HEK293T (cell line): ENCODE data around the gene NFX1.

Source experiments
- CTCF ChIA-PET: fragments of 350-600 bp; formaldehyde crosslinking; extraction: SDS; loops from one replicate; lab custom pipeline; 2021; ENCODE audit warnings: antibody characterized with exemption, inconsistent platforms; lab: Yijun Ruan, JAX
- POLR2A ChIA-PET: fragments of 350-600 bp; formaldehyde crosslinking; extraction: SDS; loops from one replicate; lab custom pipeline; 2020; ENCODE audit warnings: antibody characterized with exemption, inconsistent platforms; lab: Yijun Ruan, JAX
- DNase-seq: peaks from one replicate; pipeline ENCODE4 v3.0.0; 2012; ENCODE audit warnings: mixed read lengths; ENCODE audit errors: extremely low spot score
- ARNT ChIP-seq: fragments of 450-650 bp; IDR thresholded peaks from 2 replicates; pipeline ENCODE4 v1.6.1; 2017; ENCODE audit warnings: mild to moderate bottlenecking
- BHLHE40 ChIP-seq: fragments of 450-650 bp; IDR thresholded peaks from 2 replicates; pipeline ENCODE4 v1.6.1; 2016; ENCODE audit warnings: mild to moderate bottlenecking, moderate library complexity, borderline replicate concordance
- CTBP1 ChIP-seq: fragments of 450-650 bp; IDR thresholded peaks from 2 replicates; pipeline ENCODE4 v1.6.1; 2016; ENCODE audit warnings: borderline replicate concordance
- ELF4 ChIP-seq: fragments of 450-650 bp; IDR thresholded peaks from 2 replicates; pipeline ENCODE4 v1.6.1; 2017; ENCODE audit warnings: antibody characterized with exemption
- FOXA1 ChIP-seq: fragments of 450-650 bp; IDR thresholded peaks from 2 replicates; pipeline ENCODE4 v1.6.1; 2016; ENCODE audit warnings: mild to moderate bottlenecking
- FOXK2 ChIP-seq: fragments of 450-650 bp; IDR thresholded peaks from 2 replicates; pipeline ENCODE4 v1.6.1; 2016; ENCODE audit warnings: mild to moderate bottlenecking
- FOXM1 ChIP-seq: fragments of 450-650 bp; IDR thresholded peaks from 2 replicates; pipeline ENCODE4 v1.6.1; 2017; ENCODE audit warnings: mild to moderate bottlenecking, borderline replicate concordance
- HDGF ChIP-seq: fragments of 450-650 bp; IDR thresholded peaks from 2 replicates; pipeline ENCODE4 v1.6.1; 2017; ENCODE audit warnings: antibody characterized with exemption, borderline replicate concordance
- L3MBTL2 ChIP-seq: fragments of 450-650 bp; conservative IDR thresholded peaks from 2 replicates; pipeline ENCODE4 v1.6.1; 2016; ENCODE audit warnings: mild to moderate bottlenecking
- LEF1 ChIP-seq: fragments of 450-650 bp; IDR thresholded peaks from 2 replicates; pipeline ENCODE4 v1.6.1; 2017; ENCODE audit warnings: mild to moderate bottlenecking, borderline replicate concordance
- NFRKB ChIP-seq: fragments of 450-650 bp; IDR thresholded peaks from 2 replicates; pipeline ENCODE4 v1.6.1; 2016; ENCODE audit warnings: mild to moderate bottlenecking, moderate library complexity
- SP1 ChIP-seq: fragments of 450-650 bp; IDR thresholded peaks from 2 replicates; pipeline ENCODE4 v1.6.1; 2017
- SUZ12 ChIP-seq: fragments of 450-650 bp; IDR thresholded peaks from 2 replicates; pipeline ENCODE4 v1.6.1; 2016; ENCODE audit warnings: mild to moderate bottlenecking
- TARDBP ChIP-seq: fragments of 450-650 bp; IDR thresholded peaks from 2 replicates; pipeline ENCODE4 v1.6.1; 2016
- ZNF384 ChIP-seq: fragments of 450-650 bp; IDR thresholded peaks from 2 replicates; pipeline ENCODE4 v1.6.1; 2016
- TF ChIP-seq, protein P1 (sequence below): fragments of 450-650 bp; IDR thresholded peaks from 2 replicates; pipeline ENCODE4 v1.6.1; 2016

Gene NFX1

GRCh38 chr9:33295571-33295970 is 5.3 kb downstream of the NFX1 start:
- no peak for TF ChIP-seq SP1
- TF ChIP-seq FOXM1, result no peak
- POLR2A ChIA-PET, result no interaction called here
- CTCF ChIA-PET, result no interaction called here
- DNase-seq, result no peak

DNA sequence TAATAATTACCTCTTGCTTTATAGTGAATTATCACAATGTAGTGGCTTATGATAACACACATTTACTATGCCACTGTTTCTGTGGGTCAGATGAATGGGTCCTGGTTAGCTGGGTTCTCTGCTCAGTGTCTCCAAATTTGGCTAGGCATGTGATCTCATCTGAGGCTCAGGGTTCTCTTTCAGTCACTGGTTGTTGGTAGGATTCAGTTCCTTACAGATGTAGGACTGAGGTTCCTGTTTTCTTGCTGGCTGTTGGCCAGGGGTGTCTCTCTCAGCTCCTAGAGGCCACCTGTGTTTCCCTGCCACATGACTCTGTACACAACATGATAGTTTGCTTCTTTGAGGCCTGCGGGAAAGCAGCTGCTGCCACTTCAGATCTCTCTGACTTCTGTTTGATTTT is 7.1 kb downstream of the NFX1 start:
- DNase-seq, result no peak
- POLR2A ChIA-PET, result no interaction called here
- CTCF ChIA-PET, result no interaction called here
- TF ChIP-seq FOXK2 (no peak), LEF1 (no peak), HDGF (no peak), SP1 (no peak), BHLHE40 (no peak), NFRKB (no peak), SUZ12 (no peak), FOXA1 (no peak), ARNT (no peak), L3MBTL2 (no peak), CTBP1 (no peak), FOXM1 (no peak), ZNF384 (no peak), ELF4 (no peak)
- TF ChIP-seq, protein P1, sequence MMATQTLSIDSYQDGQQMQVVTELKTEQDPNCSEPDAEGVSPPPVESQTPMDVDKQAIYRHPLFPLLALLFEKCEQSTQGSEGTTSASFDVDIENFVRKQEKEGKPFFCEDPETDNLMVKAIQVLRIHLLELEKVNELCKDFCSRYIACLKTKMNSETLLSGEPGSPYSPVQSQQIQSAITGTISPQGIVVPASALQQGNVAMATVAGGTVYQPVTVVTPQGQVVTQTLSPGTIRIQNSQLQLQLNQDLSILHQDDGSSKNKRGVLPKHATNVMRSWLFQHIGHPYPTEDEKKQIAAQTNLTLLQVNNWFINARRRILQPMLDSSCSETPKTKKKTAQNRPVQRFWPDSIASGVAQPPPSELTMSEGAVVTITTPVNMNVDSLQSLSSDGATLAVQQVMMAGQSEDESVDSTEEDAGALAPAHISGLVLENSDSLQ, result no peak

GRCh38 chr9:33300546-33300945 is 10.2 kb downstream of the NFX1 start:
- CTCF ChIA-PET, result no interaction called here
- DNase-seq, result no peak
- TF ChIP-seq ELF4, result no peak
- no peak for TF ChIP-seq L3MBTL2
- TF ChIP-seq NFRKB, result no peak
- no peak for TF ChIP-seq SUZ12
- no peak for TF ChIP-seq FOXA1
- POLR2A ChIA-PET, result interaction anchor here (0.8 kb wide), 1 partner anchor 10 kb away, joined by 3 read pairs; the partner anchor contains the start of gene NFX1

GRCh38 chr9:33304362-33304761 is 14.0 kb downstream of the NFX1 start:
- TF ChIP-seq TARDBP, result no peak
- no peak for TF ChIP-seq HDGF
- TF ChIP-seq SUZ12, result no peak
- TF ChIP-seq ZNF384, result no peak
- TF ChIP-seq L3MBTL2, result no peak
- TF ChIP-seq ARNT, result no peak
- TF ChIP-seq FOXA1, result no peak
- no peak for TF ChIP-seq LEF1
- ChIA-PET CTCF (interaction anchor here (0.7 kb wide), 1 partner anchor 122 kb away, joined by 4 read pairs; no protein-coding TSS in a partner anchor), POLR2A (no interaction called here)
- no peak for DNase-seq

GRCh38 chr9:33306037-33306436 is 15.7 kb downstream of the NFX1 start:
- no peak for TF ChIP-seq ZNF384
- no peak for TF ChIP-seq FOXA1
- no peak for TF ChIP-seq SP1
- TF ChIP-seq L3MBTL2, result no peak
- no peak for TF ChIP-seq ARNT
- no peak for DNase-seq
- CTCF ChIA-PET, result no interaction called here
- POLR2A ChIA-PET, result interaction anchor here (0.9 kb wide), 1 partner anchor 16 kb away, joined by 4 read pairs; the partner anchor contains the start of gene NFX1

- ChIA-PET POLR2A (no interaction called here), CTCF (no interaction called here)
- DNase-seq, result no peak
- TF ChIP-seq ZNF384 (no peak), ELF4 (no peak), FOXM1 (no peak), BHLHE40 (no peak), HDGF (no peak), ARNT (no peak), NFRKB (no peak), TARDBP (no peak), SP1 (no peak), FOXA1 (no peak), LEF1 (no peak)
Observed at GRCh38 chr9:33307067-33307466, 16.8 kb downstream of the NFX1 start.

- CTCF ChIA-PET, result no interaction called here
- no peak for DNase-seq
- POLR2A ChIA-PET, result interaction anchor here (0.9 kb wide), 1 partner anchor 20 kb away, joined by 3 read pairs; the partner anchor contains the start of gene NFX1
- TF ChIP-seq, protein P1, result no peak
- TF ChIP-seq SUZ12 (no peak), SP1 (no peak), TARDBP (no peak), ARNT (no peak), BHLHE40 (no peak), NFRKB (no peak), LEF1 (no peak), FOXM1 (no peak), L3MBTL2 (no peak), HDGF (no peak), ELF4 (no peak), FOXA1 (no peak), CTBP1 (no peak), ZNF384 (no peak), FOXK2 (no peak)
Observed at GRCh38 chr9:33309903-33310302, 19.6 kb downstream of the NFX1 start.

GRCh38 chr9:33310748-33311147 is 20.4 kb downstream of the NFX1 start:
- POLR2A ChIA-PET, result no interaction called here
- CTCF ChIA-PET, result no interaction called here

More at GRCh38 chr9:33310748-33311147, 20.4 kb downstream of the NFX1 start:
- no peak for TF ChIP-seq FOXA1
- no peak for TF ChIP-seq TARDBP
- TF ChIP-seq SP1, result no peak
- DNase-seq, result no peak
